SK-N-SH treated with all-trans-retinoic acid at 6 μM for 48 hours (cell line): ENCODE measurements around the gene MTUS2.

ENCODE experiments used
- ATAC-seq: fragments of 200-7000 bp; cut with Tn5 transposase; 3 replicates; pipeline ENCODE4 v1.9.1; 2020; ENCODE audit warnings: mild to moderate bottlenecking, moderate library complexity
- BACH2 ChIP-seq: fragments of 250-450 bp; sonication (Bioruptor Pico); IDR thresholded peaks from 2 replicates; pipeline ENCODE4 v1.9.0; 2021; ENCODE audit warnings: mild to moderate bottlenecking, borderline replicate concordance
- CREB5 ChIP-seq: fragments of 250-450 bp; sonication (Bioruptor Pico); IDR thresholded peaks from 2 replicates; pipeline ENCODE4 v1.5.1; 2020; ENCODE audit warnings: low read depth, mild to moderate bottlenecking, moderate library complexity
- CSDC2 ChIP-seq: fragments of 250-450 bp; sonication (Bioruptor Pico); IDR thresholded peaks from 2 replicates; pipeline ENCODE4 v1.5.0; 2020; ENCODE audit warnings: mild to moderate bottlenecking, moderate library complexity
- ESRRG ChIP-seq: fragments of 250-450 bp; sonication (Bioruptor Pico); IDR thresholded peaks from 2 replicates; pipeline ENCODE4 v1.6.1; 2021; ENCODE audit warnings: mild to moderate bottlenecking
- ISL1 ChIP-seq: fragments of 250-450 bp; sonication (Bioruptor Pico); IDR thresholded peaks from 2 replicates; pipeline ENCODE4 v2.1.2; 2022; ENCODE audit warnings: mild to moderate bottlenecking, moderate library complexity
- OSR1 ChIP-seq: fragments of 250-450 bp; sonication (Bioruptor Pico); IDR thresholded peaks from 2 replicates; pipeline ENCODE4 v1.8.0; 2022; ENCODE audit warnings: moderate library complexity, mild to moderate bottlenecking, inconsistent platforms
- PPARA ChIP-seq: fragments of 250-450 bp; sonication (Bioruptor Pico); IDR thresholded peaks from 2 replicates; pipeline ENCODE4 v1.5.0; 2020; ENCODE audit warnings: mild to moderate bottlenecking, borderline replicate concordance
- RARB ChIP-seq: fragments of 250-450 bp; sonication (Bioruptor Pico); IDR thresholded peaks from 2 replicates; pipeline ENCODE4 v1.8.0; 2021; ENCODE audit warnings: mild to moderate bottlenecking, moderate library complexity
- SNAI2 ChIP-seq: fragments of 250-450 bp; sonication (Bioruptor Pico); IDR thresholded peaks from 2 replicates; pipeline ENCODE4 v1.5.0; 2020; ENCODE audit warnings: mild to moderate bottlenecking, moderate library complexity
- TCF4 ChIP-seq: fragments of 250-450 bp; sonication (Bioruptor Pico); IDR thresholded peaks from 2 replicates; pipeline ENCODE4 v1.8.0; 2021; ENCODE audit warnings: mild to moderate bottlenecking, moderate library complexity, borderline replicate concordance
- TOX ChIP-seq: fragments of 250-450 bp; sonication (Bioruptor Pico); IDR thresholded peaks from 2 replicates; pipeline ENCODE4 v1.8.0; 2021; ENCODE audit warnings: mild to moderate bottlenecking, moderate library complexity, borderline replicate concordance
- TSHZ2 ChIP-seq: fragments of 250-450 bp; sonication (Bioruptor Pico); IDR thresholded peaks from 2 replicates; pipeline ENCODE4 v1.5.0; 2020; ENCODE audit warnings: mild to moderate bottlenecking, moderate library complexity
- ZC3H10 ChIP-seq: fragments of 250-450 bp; sonication (Bioruptor Pico); IDR thresholded peaks from 2 replicates; pipeline ENCODE4 v1.5.1; 2021; ENCODE audit warnings: mild to moderate bottlenecking, moderate library complexity
- ZFP3 ChIP-seq: fragments of 250-450 bp; sonication (Bioruptor Pico); IDR thresholded peaks from 2 replicates; pipeline ENCODE4 v1.5.0; 2020; ENCODE audit warnings: mild to moderate bottlenecking, moderate library complexity
- ZFP30 ChIP-seq: fragments of 450-650 bp; formaldehyde crosslinking; IDR thresholded peaks from 2 replicates; pipeline ENCODE4 v1.5.0; 2022; ENCODE audit warnings: mild to moderate bottlenecking, moderate library complexity
- ZNF565 ChIP-seq: fragments of 450-650 bp; formaldehyde crosslinking; conservative IDR thresholded peaks from 2 replicates; pipeline ENCODE4 v1.5.0; 2020; ENCODE audit warnings: low read depth, mild to moderate bottlenecking, moderate library complexity
- ZNF70 ChIP-seq: fragments of 450-650 bp; formaldehyde crosslinking; IDR thresholded peaks from 2 replicates; pipeline ENCODE4 v1.5.0; 2020; ENCODE audit warnings: mild to moderate bottlenecking, moderate library complexity
- TF ChIP-seq, protein P1 (sequence below): fragments of 250-450 bp; sonication (Bioruptor Pico); IDR thresholded peaks from 2 replicates; pipeline ENCODE4 v1.5.1; 2021; ENCODE audit warnings: mild to moderate bottlenecking, moderate library complexity
- TF ChIP-seq, protein P2 (sequence below): fragments of 250-450 bp; sonication (Bioruptor Pico); IDR thresholded peaks from 2 replicates; pipeline ENCODE4 v1.8.0; 2021; ENCODE audit warnings: low read depth, mild to moderate bottlenecking, moderate library complexity, borderline replicate concordance
- TF ChIP-seq, protein P3 (sequence below): fragments of 250-450 bp; sonication (Bioruptor Pico); IDR thresholded peaks from 2 replicates; pipeline ENCODE4 v1.8.0; 2020; ENCODE audit warnings: mild to moderate bottlenecking, moderate library complexity, borderline replicate concordance

The MTUS2 gene

DNA sequence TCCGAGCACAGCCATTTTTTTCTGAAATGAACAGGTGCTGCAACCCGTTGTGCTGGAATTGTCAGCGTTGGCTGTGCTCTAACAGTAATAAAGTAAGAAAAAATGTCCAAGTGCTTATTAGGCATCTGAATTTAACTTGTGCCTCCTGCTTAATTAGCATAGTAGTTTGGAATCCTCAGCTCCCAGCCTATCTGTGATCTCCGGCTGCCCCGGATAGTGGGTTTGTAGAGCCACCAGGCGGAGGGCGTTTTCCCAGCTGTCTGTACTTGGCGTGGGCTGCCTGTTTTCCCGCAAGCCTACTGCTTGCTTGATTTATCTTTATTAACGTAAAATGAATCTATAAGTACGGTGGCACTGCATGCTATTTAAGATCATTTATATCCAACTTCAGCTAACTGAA lies 137.9 kb downstream of the MTUS2 start:
- TF ChIP-seq CREB5 (CRISPR knock-in tag) (no peak), TOX (CRISPR knock-in tag) (no peak), ESRRG (CRISPR knock-in tag) (no peak), CSDC2 (CRISPR knock-in tag) (no peak), TCF4 (CRISPR knock-in tag) (no peak), ZNF565 (CRISPR knock-in tag) (no peak)
- TF ChIP-seq, protein P1, sequence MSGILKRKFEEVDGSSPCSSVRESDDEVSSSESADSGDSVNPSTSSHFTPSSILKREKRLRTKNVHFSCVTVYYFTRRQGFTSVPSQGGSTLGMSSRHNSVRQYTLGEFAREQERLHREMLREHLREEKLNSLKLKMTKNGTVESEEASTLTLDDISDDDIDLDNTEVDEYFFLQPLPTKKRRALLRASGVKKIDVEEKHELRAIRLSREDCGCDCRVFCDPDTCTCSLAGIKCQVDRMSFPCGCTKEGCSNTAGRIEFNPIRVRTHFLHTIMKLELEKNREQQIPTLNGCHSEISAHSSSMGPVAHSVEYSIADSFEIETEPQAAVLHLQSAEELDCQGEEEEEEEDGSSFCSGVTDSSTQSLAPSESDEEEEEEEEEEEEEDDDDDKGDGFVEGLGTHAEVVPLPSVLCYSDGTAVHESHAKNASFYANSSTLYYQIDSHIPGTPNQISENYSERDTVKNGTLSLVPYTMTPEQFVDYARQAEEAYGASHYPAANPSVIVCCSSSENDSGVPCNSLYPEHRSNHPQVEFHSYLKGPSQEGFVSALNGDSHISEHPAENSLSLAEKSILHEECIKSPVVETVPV (CRISPR knock-in tag), result no peak
- no peak for ATAC-seq

DNA sequence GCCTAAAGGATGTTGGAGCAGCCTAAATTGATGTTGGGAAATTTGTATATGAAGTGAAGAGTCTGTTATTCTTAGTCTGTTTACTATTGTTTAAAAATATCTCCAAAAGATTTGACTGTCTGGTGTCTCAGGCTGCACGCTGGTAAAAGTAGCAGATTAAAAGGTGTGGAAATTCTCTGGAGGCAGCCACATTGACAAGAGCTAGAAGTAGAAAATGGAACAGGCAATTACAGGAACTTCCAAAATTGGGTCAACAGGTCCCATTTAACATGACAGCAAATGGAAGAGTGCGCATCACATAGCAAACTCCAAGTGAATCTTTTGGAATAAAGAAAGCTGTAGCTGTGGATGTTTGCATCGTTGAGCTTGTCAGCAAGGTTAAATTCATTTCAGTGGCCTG lies 138.3 kb downstream of the MTUS2 start:
- ATAC-seq, result no peak

More for the DNA sequence above, 138.3 kb downstream of the MTUS2 start:
- TF ChIP-seq ISL1 (CRISPR knock-in tag), result no peak
- TF ChIP-seq RARB, result no peak
- no peak for TF ChIP-seq TOX (CRISPR knock-in tag)
- TF ChIP-seq ESRRG (CRISPR knock-in tag), result no peak
- TF ChIP-seq ZNF565 (CRISPR knock-in tag), result no peak
- TF ChIP-seq TCF4 (CRISPR knock-in tag), result no peak
- TF ChIP-seq BACH2 (CRISPR knock-in tag), result no peak
- TF ChIP-seq, protein P2, sequence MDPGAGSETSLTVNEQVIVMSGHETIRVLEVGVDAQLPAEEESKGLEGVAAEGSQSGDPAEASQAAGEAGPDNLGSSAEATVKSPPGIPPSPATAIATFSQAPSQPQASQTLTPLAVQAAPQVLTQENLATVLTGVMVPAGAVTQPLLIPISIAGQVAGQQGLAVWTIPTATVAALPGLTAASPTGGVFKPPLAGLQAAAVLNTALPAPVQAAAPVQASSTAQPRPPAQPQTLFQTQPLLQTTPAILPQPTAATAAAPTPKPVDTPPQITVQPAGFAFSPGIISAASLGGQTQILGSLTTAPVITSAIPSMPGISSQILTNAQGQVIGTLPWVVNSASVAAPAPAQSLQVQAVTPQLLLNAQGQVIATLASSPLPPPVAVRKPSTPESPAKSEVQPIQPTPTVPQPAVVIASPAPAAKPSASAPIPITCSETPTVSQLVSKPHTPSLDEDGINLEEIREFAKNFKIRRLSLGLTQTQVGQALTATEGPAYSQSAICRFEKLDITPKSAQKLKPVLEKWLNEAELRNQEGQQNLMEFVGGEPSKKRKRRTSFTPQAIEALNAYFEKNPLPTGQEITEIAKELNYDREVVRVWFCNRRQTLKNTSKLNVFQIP (CRISPR knock-in tag), result no peak
- no peak for TF ChIP-seq PPARA (CRISPR knock-in tag)
- TF ChIP-seq, protein P3, sequence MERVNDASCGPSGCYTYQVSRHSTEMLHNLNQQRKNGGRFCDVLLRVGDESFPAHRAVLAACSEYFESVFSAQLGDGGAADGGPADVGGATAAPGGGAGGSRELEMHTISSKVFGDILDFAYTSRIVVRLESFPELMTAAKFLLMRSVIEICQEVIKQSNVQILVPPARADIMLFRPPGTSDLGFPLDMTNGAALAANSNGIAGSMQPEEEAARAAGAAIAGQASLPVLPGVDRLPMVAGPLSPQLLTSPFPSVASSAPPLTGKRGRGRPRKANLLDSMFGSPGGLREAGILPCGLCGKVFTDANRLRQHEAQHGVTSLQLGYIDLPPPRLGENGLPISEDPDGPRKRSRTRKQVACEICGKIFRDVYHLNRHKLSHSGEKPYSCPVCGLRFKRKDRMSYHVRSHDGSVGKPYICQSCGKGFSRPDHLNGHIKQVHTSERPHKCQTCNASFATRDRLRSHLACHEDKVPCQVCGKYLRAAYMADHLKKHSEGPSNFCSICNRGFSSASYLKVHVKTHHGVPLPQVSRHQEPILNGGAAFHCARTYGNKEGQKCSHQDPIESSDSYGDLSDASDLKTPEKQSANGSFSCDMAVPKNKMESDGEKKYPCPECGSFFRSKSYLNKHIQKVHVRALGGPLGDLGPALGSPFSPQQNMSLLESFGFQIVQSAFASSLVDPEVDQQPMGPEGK (CRISPR knock-in tag), result no peak
- no peak for TF ChIP-seq TSHZ2
- TF ChIP-seq ZFP3 (CRISPR knock-in tag), result no peak
- no peak for TF ChIP-seq CREB5 (CRISPR knock-in tag)
- no peak for TF ChIP-seq CSDC2 (CRISPR knock-in tag)
- TF ChIP-seq SNAI2, result no peak
- TF ChIP-seq ZFP30 (CRISPR knock-in tag), result no peak
- TF ChIP-seq ZNF70 (CRISPR knock-in tag), result no peak
- TF ChIP-seq OSR1 (CRISPR knock-in tag), result no peak
- no peak for TF ChIP-seq ZC3H10 (CRISPR knock-in tag)
